ACC112 (cell line): ENCODE results near the gene TCF12.

ENCODE experiments used
- H2AFZ ChIP-seq: fragments of 200-600 bp; sonication (generic); one replicate; pipeline ENCODE4 v1.6.0; 2017; ENCODE audit warnings: antibody characterized with exemption, low read length; ENCODE audit not compliant: unreplicated experiment
- H3K27ac ChIP-seq: fragments of 200-600 bp; sonication (generic); 2 replicates; pipeline ENCODE4 v1.5.1; 2014; ENCODE audit warnings: low read depth, mild to moderate bottlenecking, antibody characterized with exemption, low read length, moderate library complexity
- H3K27me3 ChIP-seq: fragments of 200-600 bp; sonication (generic); 2 replicates; pipeline ENCODE4 v1.6.1; 2014; ENCODE audit warnings: mild to moderate bottlenecking, antibody characterized with exemption, low read length, moderate library complexity, mixed read lengths; ENCODE audit not compliant: insufficient read depth
- H3K36me3 ChIP-seq: fragments of 200-600 bp; sonication (generic); 2 replicates; pipeline ENCODE4 v1.6.1; 2016; ENCODE audit warnings: mild to moderate bottlenecking, antibody characterized with exemption, low read length, moderate library complexity, mixed read lengths; ENCODE audit not compliant: insufficient read depth
- H3K4me1 ChIP-seq: fragments of 200-600 bp; sonication (generic); one replicate; pipeline ENCODE4 v1.6.1; 2016; ENCODE audit warnings: low read length, mixed read lengths; ENCODE audit not compliant: insufficient read depth, unreplicated experiment, control insufficient read depth
- H3K4me3 ChIP-seq: fragments of 200-600 bp; sonication (generic); 2 replicates; pipeline ENCODE4 v1.5.1; 2014; ENCODE audit warnings: mild to moderate bottlenecking, low read depth, low read length
- H3K79me2 ChIP-seq: fragments of 200-600 bp; sonication (generic); one replicate; pipeline ENCODE4 v1.6.0; 2016; ENCODE audit warnings: low read length; ENCODE audit not compliant: control insufficient read depth, unreplicated experiment, insufficient read depth

Gene TCF12

GRCh38 chr15:57322602-57323250 lies 404.3 kb downstream of the TCF12 start:
- H3K4me3 ChIP-seq, result no peak overlapping the region
- H3K27me3 ChIP-seq, result no peaks in the 10 kb centered on the region
- H3K79me2 ChIP-seq, result no peaks in the 10 kb centered on the region
- no peak overlapping the region for H3K27ac ChIP-seq
- peaks cover 39% of the 10 kb centered on the region for H3K4me1 ChIP-seq
- no peaks in the 10 kb centered on the region for H3K36me3 ChIP-seq
- no peak overlapping the region for H2AFZ ChIP-seq

GRCh38 chr15:57323299-57323805 lies 404.9 kb downstream of the TCF12 start:
- H3K79me2 ChIP-seq, result no peaks in the 10 kb centered on the region
- H3K27me3 ChIP-seq, result no peaks in the 10 kb centered on the region
- H3K27ac ChIP-seq, result peak overlapping the region; percentile 50; the same call in 1 of the 2 replicates
- no peaks in the 10 kb centered on the region for H3K36me3 ChIP-seq
- H2AFZ ChIP-seq, result peak overlapping the region; percentile 91
- H3K4me3 ChIP-seq, result no peak overlapping the region
- H3K4me1 ChIP-seq, result peaks cover 44% of the 10 kb centered on the region

- peak overlapping the region; percentile 50 for H3K27ac ChIP-seq
- no peaks in the 10 kb centered on the region for H3K36me3 ChIP-seq
- H3K4me1 ChIP-seq, result peaks cover 49% of the 10 kb centered on the region
- H2AFZ ChIP-seq, result peak overlapping the region; percentile 91
- no peaks in the 10 kb centered on the region for H3K79me2 ChIP-seq
- H3K4me3 ChIP-seq, result no peak overlapping the region
- H3K27me3 ChIP-seq, result no peaks in the 10 kb centered on the region
Measured at GRCh38 chr15:57323806-57324589, 405.6 kb downstream of the TCF12 start.

GRCh38 chr15:57324590-57324890 lies 406.1 kb downstream of the TCF12 start:
- H3K27me3 ChIP-seq, result no peaks in the 10 kb centered on the region
- peaks cover 49% of the 10 kb centered on the region for H3K4me1 ChIP-seq
- peak overlapping the region; percentile 50; the same call in 1 of the 2 replicates for H3K27ac ChIP-seq
- H2AFZ ChIP-seq, result no peak overlapping the region
- no peaks in the 10 kb centered on the region for H3K36me3 ChIP-seq
- H3K4me3 ChIP-seq, result no peak overlapping the region
- H3K79me2 ChIP-seq, result no peaks in the 10 kb centered on the region

GRCh38 chr15:57324944-57325679 lies 406.7 kb downstream of the TCF12 start:
- no peaks in the 10 kb centered on the region for H3K79me2 ChIP-seq
- no peak overlapping the region for H2AFZ ChIP-seq
- H3K4me1 ChIP-seq, result peaks cover 49% of the 10 kb centered on the region
- H3K27ac ChIP-seq, result peak overlapping the region; percentile 50; the same call in 1 of the 2 replicates
- H3K36me3 ChIP-seq, result no peaks in the 10 kb centered on the region
- H3K27me3 ChIP-seq, result no peaks in the 10 kb centered on the region
- H3K4me3 ChIP-seq, result no peak overlapping the region

- Histone ChIP-seq H3K4me1 (peaks cover 38% of the 10 kb centered on the region), H3K79me2 (no peaks in the 10 kb centered on the region), H3K27me3 (no peaks in the 10 kb centered on the region), H3K27ac (no peak overlapping the region), H3K36me3 (no peaks in the 10 kb centered on the region), H3K4me3 (no peak overlapping the region), H2AFZ (no peak overlapping the region)
Measured at GRCh38 chr15:57326196-57326595, 407.8 kb downstream of the TCF12 start.

- no peaks in the 10 kb centered on the region for H3K36me3 ChIP-seq
- H3K4me3 ChIP-seq, result peak overlapping the region; percentile 66
- peak overlapping the region; percentile 97 for H3K27ac ChIP-seq
- no peaks in the 10 kb centered on the region for H3K79me2 ChIP-seq
- peak overlapping the region; percentile 92 for H2AFZ ChIP-seq
- H3K4me1 ChIP-seq, result peaks cover 34% of the 10 kb centered on the region
- no peaks in the 10 kb centered on the region for H3K27me3 ChIP-seq
Measured at GRCh38 chr15:57327985-57328471, 409.6 kb downstream of the TCF12 start.

GRCh38 chr15:57328479-57328878 lies 410.0 kb downstream of the TCF12 start:
- peak overlapping the region; percentile 66; the same call in 1 of the 2 replicates for H3K4me3 ChIP-seq
- H3K4me1 ChIP-seq, result peaks cover 33% of the 10 kb centered on the region
- no peaks in the 10 kb centered on the region for H3K36me3 ChIP-seq
- H2AFZ ChIP-seq, result peak overlapping the region; percentile 92
- no peaks in the 10 kb centered on the region for H3K27me3 ChIP-seq
- peak overlapping the region; percentile 97 for H3K27ac ChIP-seq
- no peaks in the 10 kb centered on the region for H3K79me2 ChIP-seq

- Histone ChIP-seq H3K27ac (peak overlapping the region; percentile 97), H3K36me3 (no peaks in the 10 kb centered on the region), H2AFZ (no peak overlapping the region), H3K4me3 (peak overlapping the region; percentile 66; the same call in 1 of the 2 replicates), H3K27me3 (no peaks in the 10 kb centered on the region), H3K4me1 (peaks cover 33% of the 10 kb centered on the region), H3K79me2 (no peaks in the 10 kb centered on the region)
Measured at GRCh38 chr15:57328897-57329296, 410.5 kb downstream of the TCF12 start.

GRCh38 chr15:57329582-57330367 lies 411.3 kb downstream of the TCF12 start:
- Histone ChIP-seq H3K27ac (no peak overlapping the region), H3K79me2 (no peaks in the 10 kb centered on the region), H3K4me1 (peaks cover 35% of the 10 kb centered on the region), H2AFZ (no peak overlapping the region), H3K27me3 (no peaks in the 10 kb centered on the region), H3K36me3 (no peaks in the 10 kb centered on the region), H3K4me3 (no peak overlapping the region)
